Upper lobe of left lung (tissue), 4 donors: Measurements from ENCODE around the gene BTBD9.

ENCODE experiments used
- EP300 ChIP-seq, 4 donors: sonication (generic); formaldehyde crosslinking; IDR thresholded peaks; one replicate each; pipeline ENCODE4 v1.5.1; 2017; ENCODE audit warnings: antibody characterized with exemption in 4 of 4, control low read depth in 2 of 4
- POLR2A ChIP-seq, 4 donors: fragments of 450-650 bp; IDR thresholded peaks; one replicate each; pipeline ENCODE4 v1.5.1; 2016 to 2017; ENCODE audit warnings: antibody characterized with exemption in 4 of 4, mild to moderate bottlenecking in 2 of 4
- POLR2AphosphoS5 ChIP-seq, 2 donors: sonication (generic); formaldehyde crosslinking; IDR thresholded peaks; one replicate each; pipeline ENCODE4 v1.5.1; 2017; ENCODE audit warnings: antibody characterized with exemption in 2 of 2
- TF ChIP-seq, protein P1 (sequence below), 6 experiments: fragments of 450-650 bp in 4 of 6; fragments of 200-600 bp in 2 of 6; sonication (generic) in 2 of 6; IDR thresholded peaks; one replicate each; pipeline ENCODE4 v1.5.1; 2016 to 2019; ENCODE audit warnings: antibody characterized with exemption in 6 of 6

DNA sequence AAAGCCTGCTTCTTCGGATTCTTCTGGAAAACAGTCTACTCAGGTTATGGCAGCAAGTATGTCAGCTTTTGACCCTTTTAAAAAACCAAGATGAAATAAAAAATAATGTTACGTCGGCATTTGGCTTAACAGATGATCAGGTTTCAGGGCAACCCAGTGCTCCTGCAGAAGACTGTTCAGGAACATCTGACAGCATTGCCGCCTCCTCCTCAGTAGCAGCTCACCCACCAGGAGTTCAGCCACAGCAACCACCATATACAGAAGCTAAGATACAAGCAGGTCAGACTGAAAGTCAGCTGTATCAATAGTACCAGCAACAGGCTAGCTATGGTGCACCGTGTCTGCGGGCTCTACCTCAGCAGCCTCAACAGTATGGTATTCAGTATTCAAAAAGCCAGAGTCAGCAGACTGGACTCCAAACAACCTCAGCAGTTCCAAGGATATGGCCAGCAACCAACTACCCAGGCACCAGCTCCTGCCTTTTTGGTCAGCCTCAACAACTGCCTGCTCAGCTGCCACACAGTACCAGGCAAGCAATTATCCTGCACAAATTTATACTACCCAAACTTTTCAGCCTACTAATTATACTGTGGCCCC lies 51.9 kb downstream of the BTBD9 start:
- TF ChIP-seq, protein P1, sequence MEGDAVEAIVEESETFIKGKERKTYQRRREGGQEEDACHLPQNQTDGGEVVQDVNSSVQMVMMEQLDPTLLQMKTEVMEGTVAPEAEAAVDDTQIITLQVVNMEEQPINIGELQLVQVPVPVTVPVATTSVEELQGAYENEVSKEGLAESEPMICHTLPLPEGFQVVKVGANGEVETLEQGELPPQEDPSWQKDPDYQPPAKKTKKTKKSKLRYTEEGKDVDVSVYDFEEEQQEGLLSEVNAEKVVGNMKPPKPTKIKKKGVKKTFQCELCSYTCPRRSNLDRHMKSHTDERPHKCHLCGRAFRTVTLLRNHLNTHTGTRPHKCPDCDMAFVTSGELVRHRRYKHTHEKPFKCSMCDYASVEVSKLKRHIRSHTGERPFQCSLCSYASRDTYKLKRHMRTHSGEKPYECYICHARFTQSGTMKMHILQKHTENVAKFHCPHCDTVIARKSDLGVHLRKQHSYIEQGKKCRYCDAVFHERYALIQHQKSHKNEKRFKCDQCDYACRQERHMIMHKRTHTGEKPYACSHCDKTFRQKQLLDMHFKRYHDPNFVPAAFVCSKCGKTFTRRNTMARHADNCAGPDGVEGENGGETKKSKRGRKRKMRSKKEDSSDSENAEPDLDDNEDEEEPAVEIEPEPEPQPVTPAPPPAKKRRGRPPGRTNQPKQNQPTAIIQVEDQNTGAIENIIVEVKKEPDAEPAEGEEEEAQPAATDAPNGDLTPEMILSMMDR (IDR thresholded peaks at IDR 0.05): no peak
- TF ChIP-seq POLR2AphosphoS5 (IDR thresholded peaks at IDR 0.05) (no peak), EP300 (IDR thresholded peaks at IDR 0.05) (no peak), POLR2A (IDR thresholded peaks at IDR 0.05) (no peak)
